Activated naive CD8-positive, alpha-beta T cell treated with anti-CD3 and anti-CD28 coated beads, Interleukin-2, amount 50 U/mL, for 24 hours (primary cell): ENCODE measurements around the gene ST3GAL5.

Experiments
- ATAC-seq: fragments of 150-1000 bp; cut with Tn5 transposase; one replicate; pipeline ENCODE4 v1.10.0; 2021
- DNase-seq: peaks from one replicate; pipeline ENCODE4 v3.0.0; 2021
- H3K27ac Mint-ChIP-seq: one replicate; pipeline ENCODE4 v1.8.0; 2021; ENCODE audit warnings: mild to moderate bottlenecking, mixed read lengths
- H3K27me3 Mint-ChIP-seq: one replicate; pipeline ENCODE4 v1.8.0; 2021; ENCODE audit warnings: mixed read lengths
- H3K36me3 Mint-ChIP-seq: one replicate; pipeline ENCODE4 v1.8.0; 2021; ENCODE audit warnings: low read depth, mixed read lengths
- H3K4me1 Mint-ChIP-seq: one replicate; pipeline ENCODE4 v1.8.0; 2021; ENCODE audit warnings: mixed read lengths
- H3K4me3 Mint-ChIP-seq: one replicate; pipeline ENCODE4 v1.8.0; 2021; ENCODE audit warnings: mild to moderate bottlenecking, moderate library complexity, mixed read lengths
- H3K9me3 Mint-ChIP-seq: one replicate; pipeline ENCODE4 v1.8.0; 2021; ENCODE audit warnings: mixed read lengths

Gene ST3GAL5

DNA sequence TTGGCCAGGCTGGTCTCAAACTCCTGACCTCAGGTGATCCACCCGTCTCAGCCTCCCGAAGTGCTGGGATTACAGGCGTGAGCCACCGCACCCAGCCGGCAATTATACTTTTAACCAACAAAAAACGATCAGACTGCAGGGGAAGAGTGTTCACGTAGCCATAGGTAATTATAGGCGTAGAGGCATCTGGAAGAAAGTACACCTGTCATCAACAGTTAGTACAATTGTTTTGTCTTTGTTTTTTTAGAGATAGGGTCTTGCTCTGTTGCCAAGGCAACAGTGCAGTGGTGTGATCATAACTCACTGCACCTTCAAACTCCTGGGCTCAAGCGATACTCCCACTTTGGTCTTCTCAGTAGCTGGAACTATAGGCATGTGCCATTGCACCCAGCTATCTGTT lies 20.0 kb downstream of the ST3GAL5 start:
- Mint-ChIP-seq H3K4me3 (no peak overlapping the region), H3K27me3 (no peaks in the 10 kb centered on the region), H3K4me1 (peaks cover 40% of the 10 kb centered on the region), H3K36me3 (peaks cover 10% of the 10 kb centered on the region), H3K27ac (no peak overlapping the region), H3K9me3 (no peaks in the 10 kb centered on the region)
- ATAC-seq (no peak), DNase-seq (no peak)

DNA sequence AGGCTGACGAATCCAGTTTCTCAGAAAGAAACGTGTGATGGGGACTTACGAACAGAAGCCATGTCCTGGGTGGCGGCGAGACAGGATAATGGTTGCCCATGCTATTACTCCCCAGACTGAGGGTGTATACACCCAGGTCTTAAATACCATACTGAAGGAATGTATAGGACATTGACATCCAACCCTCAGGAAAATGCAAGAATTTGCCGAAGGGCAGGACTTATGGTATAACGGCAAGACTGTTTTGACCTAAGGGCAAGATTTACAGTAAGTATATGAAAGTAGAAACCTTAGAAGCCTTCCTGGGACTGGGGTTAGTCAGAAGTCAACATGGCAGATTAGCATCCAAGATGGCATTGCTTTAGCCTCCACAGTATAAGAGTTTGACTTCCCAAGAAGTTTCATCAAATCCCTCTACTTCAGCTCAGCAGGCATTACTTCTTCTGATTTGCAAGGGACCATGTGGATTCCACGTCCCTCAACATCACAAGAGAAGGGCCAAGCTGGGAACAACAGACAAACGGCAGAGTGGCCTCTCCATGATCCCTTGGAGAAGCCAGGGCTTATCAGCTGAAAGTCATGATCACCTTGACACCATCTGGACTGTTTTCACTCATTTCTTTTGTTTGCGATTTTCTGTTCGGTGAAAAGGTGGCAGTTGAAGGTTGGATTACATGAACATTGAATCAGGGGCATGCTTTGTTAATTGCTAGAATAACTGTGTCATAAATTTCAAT lies 21.1 kb downstream of the ST3GAL5 start:
- no peaks in the 10 kb centered on the region for H3K27me3 Mint-ChIP-seq
- H3K9me3 Mint-ChIP-seq: no peaks in the 10 kb centered on the region
- ATAC-seq (no peak), DNase-seq (no peak)
- H3K4me3 Mint-ChIP-seq: no peak overlapping the region
- H3K4me1 Mint-ChIP-seq: peaks cover 40% of the 10 kb centered on the region
- H3K27ac Mint-ChIP-seq: no peak overlapping the region
- peaks cover 10% of the 10 kb centered on the region for H3K36me3 Mint-ChIP-seq

GRCh38 chr2:85867121-85867520 lies 21.7 kb downstream of the ST3GAL5 start:
- no peak overlapping the region for H3K27ac Mint-ChIP-seq
- peaks cover 46% of the 10 kb centered on the region for H3K4me1 Mint-ChIP-seq
- peaks cover 10% of the 10 kb centered on the region for H3K36me3 Mint-ChIP-seq
- no peak overlapping the region for H3K4me3 Mint-ChIP-seq
- H3K27me3 Mint-ChIP-seq: no peaks in the 10 kb centered on the region
- DNase-seq (no peak), ATAC-seq (no peak)
- H3K9me3 Mint-ChIP-seq: no peaks in the 10 kb centered on the region

- ATAC-seq (no peak), DNase-seq (no peak)
- no peaks in the 10 kb centered on the region for H3K9me3 Mint-ChIP-seq
- no peak overlapping the region for H3K4me3 Mint-ChIP-seq
- H3K4me1 Mint-ChIP-seq: peaks cover 52% of the 10 kb centered on the region
- no peaks in the 10 kb centered on the region for H3K27me3 Mint-ChIP-seq
- peaks cover 14% of the 10 kb centered on the region for H3K36me3 Mint-ChIP-seq
- no peak overlapping the region for H3K27ac Mint-ChIP-seq
These were observed 22.6 kb downstream of the ST3GAL5 start for GRCh38 chr2:85866165-85866659.

- Mint-ChIP-seq H3K4me3 (no peak overlapping the region), H3K27me3 (no peaks in the 10 kb centered on the region), H3K9me3 (no peaks in the 10 kb centered on the region), H3K36me3 (peaks cover 14% of the 10 kb centered on the region), H3K27ac (peak overlapping the region; percentile 1), H3K4me1 (peaks cover 58% of the 10 kb centered on the region)
- DNase-seq (peak; percentile 22), ATAC-seq (peak; percentile 86)
These were observed 23.1 kb downstream of the ST3GAL5 start for GRCh38 chr2:85865539-85866164.

GRCh38 chr2:85864654-85865053 lies 24.1 kb downstream of the ST3GAL5 start:
- Mint-ChIP-seq H3K4me1 (peaks cover 60% of the 10 kb centered on the region), H3K36me3 (peaks cover 15% of the 10 kb centered on the region), H3K4me3 (no peak overlapping the region), H3K27ac (no peak overlapping the region), H3K9me3 (no peaks in the 10 kb centered on the region), H3K27me3 (no peaks in the 10 kb centered on the region)
- DNase-seq (no peak), ATAC-seq (no peak)

- ATAC-seq (peak; percentile 52), DNase-seq (peak; percentile 43)
- H3K36me3 Mint-ChIP-seq: peaks cover 15% of the 10 kb centered on the region
- no peaks in the 10 kb centered on the region for H3K9me3 Mint-ChIP-seq
- H3K27me3 Mint-ChIP-seq: no peaks in the 10 kb centered on the region
- peaks cover 56% of the 10 kb centered on the region for H3K4me1 Mint-ChIP-seq
- H3K27ac Mint-ChIP-seq: no peak overlapping the region
- H3K4me3 Mint-ChIP-seq: no peak overlapping the region
These were observed 26.4 kb downstream of the ST3GAL5 start for GRCh38 chr2:85862426-85862825.

DNA sequence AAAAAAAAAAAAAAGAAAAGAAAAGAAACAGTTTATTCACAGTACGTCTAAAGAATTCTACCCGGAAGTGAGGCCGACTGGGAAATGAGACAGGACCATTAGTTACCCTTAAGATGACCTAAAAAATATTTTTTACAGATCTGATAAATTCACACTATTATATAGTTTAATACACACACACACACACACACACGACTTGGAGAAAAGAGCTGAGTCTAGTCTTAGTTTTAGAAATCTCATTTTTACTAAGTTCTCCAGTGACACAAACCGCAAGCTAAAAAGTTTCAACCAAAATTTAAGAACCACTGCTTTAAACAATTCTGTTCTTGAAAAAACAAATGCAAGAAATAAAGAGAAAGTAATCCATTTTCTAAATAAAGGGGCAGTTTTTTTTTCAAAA lies 27.1 kb downstream of the ST3GAL5 start:
- Mint-ChIP-seq H3K9me3 (no peaks in the 10 kb centered on the region), H3K4me3 (peak overlapping the region; percentile 32), H3K4me1 (peaks cover 48% of the 10 kb centered on the region), H3K27me3 (no peaks in the 10 kb centered on the region), H3K36me3 (peaks cover 13% of the 10 kb centered on the region), H3K27ac (peak overlapping the region; percentile 43)
- DNase-seq: no peak
- ATAC-seq: no peak

DNA sequence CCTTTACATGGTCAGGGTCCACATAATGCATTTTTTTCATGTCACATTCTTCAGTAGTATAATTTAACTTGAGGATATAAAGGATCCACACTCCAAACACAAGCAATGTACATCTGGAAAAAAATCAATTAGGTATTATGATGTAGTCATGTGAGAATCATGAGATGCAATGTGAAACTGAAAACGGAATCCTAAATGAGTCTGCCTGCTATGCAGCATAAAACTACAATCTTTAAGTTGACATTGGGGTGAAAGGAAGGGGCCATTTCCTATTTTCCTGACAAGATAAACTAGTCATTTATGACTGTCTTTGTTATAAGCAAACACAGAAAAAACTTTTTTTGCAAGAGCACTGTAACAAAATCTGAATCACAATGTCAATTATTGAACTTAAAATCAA lies 27.6 kb downstream of the ST3GAL5 start:
- Mint-ChIP-seq H3K4me3 (peak overlapping the region; percentile 32), H3K4me1 (peaks cover 44% of the 10 kb centered on the region), H3K27me3 (no peaks in the 10 kb centered on the region), H3K9me3 (no peaks in the 10 kb centered on the region), H3K27ac (peak overlapping the region; percentile 43), H3K36me3 (peaks cover 13% of the 10 kb centered on the region)
- ATAC-seq: no peak
- DNase-seq: no peak

GRCh38 chr2:85858841-85859240 lies 29.9 kb downstream of the ST3GAL5 start:
- H3K27me3 Mint-ChIP-seq: no peaks in the 10 kb centered on the region
- DNase-seq: no peak
- H3K27ac Mint-ChIP-seq: no peak overlapping the region
- H3K4me1 Mint-ChIP-seq: peaks cover 49% of the 10 kb centered on the region
- no peak for ATAC-seq
- no peak overlapping the region for H3K4me3 Mint-ChIP-seq
- H3K9me3 Mint-ChIP-seq: peaks cover 11% of the 10 kb centered on the region
- H3K36me3 Mint-ChIP-seq: peaks cover 31% of the 10 kb centered on the region

- ATAC-seq: no peak
- Mint-ChIP-seq H3K9me3 (peaks cover 11% of the 10 kb centered on the region), H3K27me3 (no peaks in the 10 kb centered on the region), H3K4me1 (peaks cover 57% of the 10 kb centered on the region), H3K27ac (peak overlapping the region; percentile 99), H3K4me3 (no peak overlapping the region), H3K36me3 (peaks cover 38% of the 10 kb centered on the region)
- no peak for DNase-seq
These were observed 33.9 kb downstream of the ST3GAL5 start for GRCh38 chr2:85854897-85855296.

- Mint-ChIP-seq H3K27ac (peak overlapping the region; percentile 99), H3K9me3 (peaks cover 11% of the 10 kb centered on the region), H3K36me3 (peaks cover 40% of the 10 kb centered on the region), H3K27me3 (no peaks in the 10 kb centered on the region), H3K4me1 (peaks cover 61% of the 10 kb centered on the region), H3K4me3 (peak overlapping the region; percentile 76)
- peak; percentile 36 for DNase-seq
- ATAC-seq: peak; percentile 34
These were observed 34.7 kb downstream of the ST3GAL5 start for GRCh38 chr2:85854166-85854509.

DNA sequence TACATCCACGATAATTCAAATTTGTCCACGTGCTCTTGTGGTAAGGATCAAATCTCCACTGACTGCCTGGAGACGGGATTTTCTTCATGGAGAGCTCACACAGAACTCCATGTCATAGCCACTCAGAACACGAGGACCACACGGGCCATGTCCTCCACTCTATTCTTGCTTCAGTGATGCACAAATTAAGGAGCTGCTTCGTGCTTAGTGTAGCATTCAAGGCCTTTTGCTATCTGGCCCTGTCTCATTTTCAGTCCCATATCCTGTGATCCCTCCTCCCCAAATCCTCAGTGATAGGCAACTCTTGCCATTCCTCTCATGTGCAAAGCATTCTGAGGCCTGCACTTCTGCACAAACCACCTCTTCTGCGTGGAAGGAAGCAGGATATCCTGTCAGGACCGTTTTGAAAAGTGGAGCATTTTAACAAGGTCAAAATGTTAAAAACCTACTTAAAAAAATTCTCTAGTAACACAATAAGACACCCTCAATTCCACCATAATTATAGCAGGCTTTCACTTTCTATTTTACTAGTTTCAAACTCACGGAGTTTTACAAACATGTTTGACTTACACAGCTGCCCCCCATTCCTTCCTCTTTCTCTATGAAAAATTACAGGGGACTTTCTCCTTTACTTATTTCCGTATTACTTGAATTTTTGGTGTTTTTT lies 35.2 kb downstream of the ST3GAL5 start:
- DNase-seq (no peak), ATAC-seq (peak; percentile 45)
- Mint-ChIP-seq H3K9me3 (peaks cover 11% of the 10 kb centered on the region), H3K4me1 (peaks cover 61% of the 10 kb centered on the region), H3K27ac (peak overlapping the region; percentile 99), H3K4me3 (peak overlapping the region; percentile 76), H3K27me3 (no peaks in the 10 kb centered on the region), H3K36me3 (peaks cover 40% of the 10 kb centered on the region)

DNA sequence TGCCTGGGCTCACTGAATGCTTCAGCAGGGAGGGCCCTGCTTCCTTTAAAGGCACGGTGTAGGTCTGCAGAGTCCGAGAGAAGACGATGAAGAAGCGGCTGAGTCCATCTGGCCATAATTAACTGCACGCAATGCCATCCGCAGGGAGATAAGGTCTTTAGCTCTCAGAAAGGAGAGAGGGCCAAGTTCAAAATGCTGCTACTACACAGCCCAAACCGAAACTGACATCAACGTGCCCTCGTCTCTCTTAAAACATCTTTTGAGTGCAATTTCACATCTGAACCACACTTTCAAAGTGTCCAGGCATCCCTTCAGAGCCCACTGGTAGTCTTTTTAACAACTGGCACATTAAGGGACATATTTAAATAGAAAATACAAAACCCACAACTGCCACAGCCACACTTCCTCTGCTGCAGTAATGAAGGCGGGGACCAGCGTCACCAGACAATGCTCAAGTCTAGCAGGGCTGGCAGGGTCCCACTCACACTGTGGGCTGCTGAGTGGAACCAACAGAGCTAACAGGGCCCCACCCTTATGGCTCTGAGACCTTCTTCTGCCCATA lies 35.8 kb downstream of the ST3GAL5 start:
- Mint-ChIP-seq H3K4me3 (peak overlapping the region; percentile 76), H3K4me1 (peaks cover 65% of the 10 kb centered on the region), H3K27ac (peak overlapping the region; percentile 99), H3K36me3 (peaks cover 44% of the 10 kb centered on the region), H3K27me3 (no peaks in the 10 kb centered on the region), H3K9me3 (peaks cover 11% of the 10 kb centered on the region)
- ATAC-seq: peak; percentile 83
- peak; percentile 63 for DNase-seq
